K562 (cell line): ENCODE measurements around the gene RASSF7. TPM values are rescaled to one million over a fixed set of nuclear protein-coding genes. Genes with fewer than 3 reads are reported as not detected.

Experiments used
- ATAC-seq: fragments of 200-7000 bp; cut with Tn5 transposase; 3 replicates; pipeline ENCODE4 v1.9.1; 2020; ENCODE audit warnings: moderate library complexity
- BruUV-seq: library from RNA; stranded (reverse); fragments of 400-500 nt; replicated peaks from 2 replicates; lab custom pipeline; 2021; lab: Mats Ljungman, UMichigan
- CTCF ChIA-PET: fragments of 300-600 bp; formaldehyde crosslinking; extraction: SDS; loops from one replicate; lab custom pipeline; 2021; ENCODE audit warnings: low intra/inter-chr PET ratio; lab: Yijun Ruan, JAX
- POLR2A ChIA-PET: fragments of 300-600, 350-650 bp; sonication (Branson Sonifier 250); formaldehyde crosslinking; extraction: SDS; loops from one replicate; lab custom pipeline; 2021; ENCODE audit warnings: antibody characterized with exemption, inconsistent platforms; lab: Yijun Ruan, JAX
- DNase-seq, 4 experiments: peaks; one replicate each; pipeline versions ENCODE4 v3.0.0 to v3.0.0-alpha.2; 2011 to 2018; ENCODE audit warnings: low spot score in 3 of 4, mixed read lengths in 3 of 4; ENCODE audit errors: extremely low read depth in 1 of 4
- FAIRE-seq: peaks from 2 replicates; lab custom pipeline; 2011; peaks lifted over from hg19 to GRCh38; lab: Jason Lieb, UNC
- H2AFZ ChIP-seq: 2 replicates; pipeline ENCODE4 v1.6.0; 2011; ENCODE audit warnings: low read depth, low read length, control low read depth, inconsistent platforms
- H3K27ac ChIP-seq: fragments of 200-600 bp; 3 replicates; pipeline ENCODE4 v1.8.0; 2011; ENCODE audit warnings: low read depth, mild to moderate bottlenecking, control low read depth, inconsistent platforms, low read length, moderate library complexity, mixed read lengths; ENCODE audit errors: extremely low read depth
- H3K27me3 ChIP-seq, 2 experiments: fragments of 300-600 bp in 1 of 2; 2 replicates in 1 of 2; 3 replicates in 1 of 2; pipeline versions ENCODE4 v1.6.0 to v1.8.0; 2011; ENCODE audit warnings: inconsistent platforms in 2 of 2, low read length in 2 of 2, mild to moderate bottlenecking in 1 of 2, mixed read lengths in 1 of 2, moderate library complexity in 1 of 2; ENCODE audit not compliant: control insufficient read depth in 2 of 2, insufficient read depth in 2 of 2
- H3K36me3 ChIP-seq: fragments of 300-600 bp; 3 replicates; pipeline ENCODE4 v1.8.0; 2011; ENCODE audit warnings: mild to moderate bottlenecking, low read length, inconsistent platforms; ENCODE audit not compliant: control insufficient read depth, insufficient read depth
- H3K4me1 ChIP-seq, 2 experiments: fragments of 200-600 bp in 1 of 2; replicated peaks in 1 of 2; 2 replicates in 1 of 2; 3 replicates in 1 of 2; pipeline versions ENCODE4 v1.5.1 to v1.8.0; 2011; ENCODE audit warnings: inconsistent platforms in 2 of 2, low read length in 2 of 2, mild to moderate bottlenecking in 1 of 2, mixed read lengths in 1 of 2, moderate library complexity in 1 of 2; ENCODE audit not compliant: control insufficient read depth in 2 of 2, insufficient read depth in 2 of 2
- H3K4me2 ChIP-seq: 2 replicates; pipeline ENCODE4 v1.6.1; 2011; ENCODE audit warnings: low read length, control low read depth, inconsistent platforms, mixed read lengths; ENCODE audit not compliant: insufficient read depth
- H3K4me3 ChIP-seq: fragments of 200-600 bp; sonication (generic), shearing (Covaris generic); 2 replicates; pipeline ENCODE4 v1.5.1; 2016; ENCODE audit warnings: control low read depth, inconsistent platforms
- H3K79me2 ChIP-seq: fragments of 200-600 bp; 3 replicates; pipeline ENCODE4 v1.8.0; 2011; ENCODE audit warnings: low read length, inconsistent platforms; ENCODE audit not compliant: control insufficient read depth, insufficient read depth
- H3K9ac ChIP-seq, 2 experiments: 2 replicates each; pipeline versions ENCODE4 v1.6.0 to v1.6.1; 2011; ENCODE audit warnings: low read depth in 2 of 2, low read length in 2 of 2, control low read depth in 1 of 2, inconsistent platforms in 1 of 2, mild to moderate bottlenecking in 1 of 2, mixed read lengths in 1 of 2; ENCODE audit not compliant: insufficient read depth in 1 of 2
- H3K9me1 ChIP-seq: one replicate; pipeline ENCODE4 v1.6.0; 2011; ENCODE audit warnings: inconsistent platforms, mild to moderate bottlenecking, low read length, moderate library complexity; ENCODE audit not compliant: control insufficient read depth, insufficient read depth
- H3K9me3 ChIP-seq: replicated peaks from 2 replicates; pipeline ENCODE4 v1.5.1; 2011; ENCODE audit warnings: low read depth, low read length, inconsistent platforms; ENCODE audit not compliant: control insufficient read depth, insufficient read depth
- H4K20me1 ChIP-seq: replicated peaks from 2 replicates; pipeline ENCODE4 v1.6.1; 2011; ENCODE audit warnings: low read length, inconsistent platforms, mixed read lengths; ENCODE audit not compliant: control insufficient read depth, insufficient read depth
- ADNP ChIP-seq: fragments of 200-800 bp; sonication (Bioruptor generic); IDR thresholded peaks from 2 replicates; pipeline ENCODE4 v1.6.1; 2016; ENCODE audit warnings: missing genetic modification characterization, missing compliant biosample characterization
- ARID1B ChIP-seq: fragments of 450-650 bp; IDR thresholded peaks from 2 replicates; pipeline ENCODE4 v1.6.1; 2016; ENCODE audit warnings: antibody characterized with exemption, mild to moderate bottlenecking, inconsistent platforms
- C11orf30 ChIP-seq: fragments of 450-650 bp; IDR thresholded peaks from 2 replicates; pipeline ENCODE4 v1.6.1; 2016; ENCODE audit warnings: low read depth, mild to moderate bottlenecking
- CAMTA2 ChIP-seq: fragments of 250-450 bp; sonication (Bioruptor Pico); conservative IDR thresholded peaks from 2 replicates; pipeline ENCODE4 v1.5.1; 2022
- EP400 ChIP-seq: fragments of 450-650 bp; IDR thresholded peaks from 2 replicates; pipeline ENCODE4 v1.6.1; 2017; ENCODE audit warnings: antibody characterized with exemption, mild to moderate bottlenecking, moderate library complexity
- FOS ChIP-seq: IDR thresholded peaks from 3 replicates; pipeline ENCODE4 v1.6.1; 2011; ENCODE audit not compliant: insufficient read length; ENCODE audit errors: extremely low read depth
- FOXK2 ChIP-seq, 2 experiments: fragments of 450-650 bp; IDR thresholded peaks in 1 of 2; conservative IDR thresholded peaks in 1 of 2; 2 replicates each; pipeline ENCODE4 v1.6.1; 2016; ENCODE audit warnings: low read depth in 2 of 2, mild to moderate bottlenecking in 1 of 2
- GABPB1 ChIP-seq: sonication (generic); formaldehyde crosslinking; IDR thresholded peaks from 2 replicates; pipeline ENCODE4 v1.8.0; 2022; ENCODE audit warnings: mild to moderate bottlenecking, missing genetic modification reagents
- MAX ChIP-seq: sonication (generic); formaldehyde crosslinking; IDR thresholded peaks from 2 replicates; pipeline ENCODE4 v1.9.0; 2022; ENCODE audit warnings: mild to moderate bottlenecking, missing genetic modification reagents
- MEIS2 ChIP-seq: fragments of 450-650 bp; IDR thresholded peaks from 2 replicates; pipeline ENCODE4 v1.6.1; 2014; ENCODE audit warnings: mild to moderate bottlenecking; ENCODE audit not compliant: partially characterized antibody
- NFE2 ChIP-seq: IDR thresholded peaks from 2 replicates; pipeline ENCODE4 v1.6.1; 2014; ENCODE audit warnings: antibody characterized with exemption, low read depth
- NFE2L1 ChIP-seq: fragments of 450-650 bp; IDR thresholded peaks from 2 replicates; pipeline ENCODE4 v1.6.1; 2016; ENCODE audit warnings: missing genetic modification characterization, low read depth, mild to moderate bottlenecking, missing compliant biosample characterization, moderate library complexity, borderline replicate concordance
- TSC22D4 ChIP-seq: fragments of 450-650 bp; IDR thresholded peaks from 2 replicates; pipeline ENCODE4 v1.6.1; 2016; ENCODE audit warnings: missing genetic modification characterization, missing biosample characterization, control low read depth
- ZBTB34 ChIP-seq: fragments of 250-450 bp; sonication (Bioruptor Pico); IDR thresholded peaks from 2 replicates; pipeline ENCODE4 v1.8.0; 2021; ENCODE audit warnings: mild to moderate bottlenecking, moderate library complexity
- ZNF41 ChIP-seq: fragments of 250-450 bp; sonication (Bioruptor Pico); conservative IDR thresholded peaks from 2 replicates; pipeline ENCODE4 v1.4.0; 2020; ENCODE audit warnings: mild to moderate bottlenecking
- ZNF592 ChIP-seq: fragments of 450-650 bp; IDR thresholded peaks from 2 replicates; pipeline ENCODE4 v1.6.1; 2017; ENCODE audit warnings: antibody characterized with exemption, mild to moderate bottlenecking
- WGBS: fragments of 100-300 bp; shearing (Covaris generic); methylation state at CpG from one replicate; pipeline ENCODE4 v1.1.6; 2016; ENCODE audit warnings: low coverage, mixed read lengths; ENCODE audit not compliant: insufficient coverage; ENCODE audit errors: missing lambda C conversion rate; 5-methylcytosine and 5-hydroxymethylcytosine counted together
- in situ Hi-C: fragments of 300-500 bp; cut with MboI; formaldehyde crosslinking; loops from 4 replicates; pipeline ENCODE4 v1.15.0; 2018; ENCODE audit warnings: inconsistent platforms, mixed read lengths
- intact Hi-C: fragments of 100-400 bp; cut with micrococcal nuclease; formaldehyde crosslinking; loops from 2 replicates; pipeline ENCODE4 v1.14.2; 2022
- polyA plus RNA-seq, 8 experiments: library from polyadenylated mRNA; depleted of rRNA in 4 of 8; stranded (reverse) in 5 of 8; unstranded in 3 of 8; fragments of >200 nt; fragmentation: Nextera tagmentation in 2 of 8; fragmentation: Illumina TruSeq in 1 of 8; extraction: Ambion mirVana in 2 of 8; extraction: Trizol in 1 of 8; gene quantifications; 2 replicates each; pipeline versions ENCODE4 v1.2.1 to v1.2.3, GENCODE V29; 2011 to 2014; ENCODE audit warnings: inconsistent platforms in 1 of 8, missing spikeins in 1 of 8
- total RNA-seq, 7 experiments: library from RNA; depleted of rRNA in 6 of 7; stranded (reverse); fragments of >200 nt in 6 of 7; fragmentation: Illumina TruSeq in 2 of 7; extraction: Trizol in 2 of 7; gene quantifications; 2 replicates each; pipeline versions ENCODE4 v1.2.1 to v1.2.3, GENCODE V29; 2011 to 2021; ENCODE audit warnings: low replicate concordance in 1 of 7

RASSF7 gene
- total and polyA plus RNA-seq, 9 of the 15 experiments (the other 6 are each of a cell fraction or from before 2014, with no cell fraction given): 0.41 to 45.2 (median 18.6) TPM

DNA sequence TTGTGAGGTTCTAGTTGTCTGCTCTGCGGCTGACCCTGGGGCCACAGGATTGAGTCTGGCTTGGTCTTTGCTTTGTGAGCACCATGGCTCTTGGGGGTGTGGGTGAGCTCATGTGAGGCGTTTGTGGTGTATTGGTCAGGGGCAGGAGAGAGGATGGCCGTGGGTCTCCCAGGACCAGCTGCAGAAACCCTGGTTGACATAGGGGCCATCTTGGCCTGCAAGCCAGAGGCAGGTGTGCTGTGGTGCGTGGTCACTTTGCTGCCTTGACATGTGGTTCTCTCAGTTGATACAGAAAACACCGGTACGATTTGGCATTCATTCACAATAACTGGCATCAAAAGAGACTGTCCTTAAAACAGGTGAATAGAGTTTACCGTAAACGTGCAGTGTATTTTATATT lies 26.8 kb downstream of the RASSF7 start (continued):
- TF ChIP-seq ZBTB34 (CRISPR knock-in tag) (no peak), ADNP (tag) (no peak), ZNF41 (no peak), TSC22D4 (tag) (no peak), FOXK2 (conservative IDR thresholded peaks at IDR 0.05 in 1 of 2, IDR thresholded peaks at IDR 0.05 in 1 of 2; ENCODE audit: low read depth in 2 of 2) (no peak), CAMTA2 (CRISPR knock-in tag) (no peak), NFE2L1 (tag) (no peak)

DNA sequence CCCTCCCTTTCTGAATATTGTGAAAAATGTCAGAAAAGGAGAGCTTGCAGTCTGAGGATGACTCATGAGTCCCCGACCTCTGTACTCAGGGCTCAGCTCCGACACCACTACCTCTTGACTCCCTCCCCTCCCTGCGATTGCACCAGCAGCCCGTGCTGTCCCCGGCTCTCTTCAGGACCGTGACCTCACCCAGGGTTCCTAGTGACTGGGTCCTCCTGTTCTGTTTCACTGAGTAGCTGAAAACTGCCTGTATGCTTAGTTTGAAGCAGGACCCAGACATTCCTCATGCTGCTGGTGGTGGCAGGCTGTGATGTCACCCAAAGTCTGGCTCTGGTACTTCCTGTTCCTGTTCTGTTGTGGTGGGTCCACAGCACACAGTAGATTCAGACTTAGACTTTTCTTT lies 27.2 kb downstream of the RASSF7 start:
- 25% methylated on average over 6 of the region's 6 CpGs for WGBS
- ChIA-PET POLR2A (interaction anchor here (0.7 to 1.4 kb wide), 5 partner anchors 8 to 16 kb away, joined by 3 to 5 read pairs (median 4); no protein-coding TSS in a partner anchor), CTCF (no interaction called here)
- Histone ChIP-seq H3K79me2 (peaks cover 42% of the 10 kb centered on the region), H3K4me1 (peaks cover 3 to 26% of the 10 kb centered on the region in 2 experiments; a peak in 4 of 5 replicates), H4K20me1 (peaks cover 5% of the 10 kb centered on the region), H3K9me3 (no peaks in the 10 kb centered on the region), H3K9ac (peak overlapping the region in 1 of 2 experiments; percentile 40; a peak in 2 of 4 replicates), H3K4me3 (no peak overlapping the region), H3K9me1 (peaks cover 4% of the 10 kb centered on the region), H2AFZ (no peak overlapping the region), H3K27ac (peak overlapping the region; percentile 80; the same call in 2 of the 3 replicates), H3K27me3 (no peaks in the 10 kb centered on the region), H3K4me2 (peak overlapping the region; percentile 44; the same call in 1 of the 2 replicates), H3K36me3 (peaks cover 89% of the 10 kb centered on the region)
- FAIRE-seq: peak; percentile 90
- peak; percentile 96 for ATAC-seq
- BruUV-seq: no TSS peak
- peak; percentile 57 to 79 (median 73) for DNase-seq
- intact Hi-C loops (no loop called here), in situ Hi-C loops (no loop called here)
- peak; percentile 66; the same call in 1 of the 2 replicates for TF ChIP-seq EP400
- TF ChIP-seq ZNF592: peak; percentile 64; the same call in 1 of the 2 replicates
- TF ChIP-seq NFE2: 0 out of 2 replicates have a peak, but pooled peaks have one; percentile 20
- TF ChIP-seq FOS: peak; percentile 11
- 0 out of 2 replicates have a peak, but pooled peaks have one; percentile 23 for TF ChIP-seq GABPB1 (CRISPR knock-in tag)
- TF ChIP-seq MAX (CRISPR knock-in tag): peak; percentile 52; the same call in 1 of the 2 replicates
- peak; percentile 51 for TF ChIP-seq C11orf30
- peak; percentile 47 for TF ChIP-seq ARID1B
- peak; percentile 12 for TF ChIP-seq MEIS2
- no peak for TF ChIP-seq ADNP (tag)
